Left lung (tissue), 10 donors: ENCODE data around the gene TRIM9. TPM values are rescaled to one million over a fixed set of nuclear protein-coding genes. Genes with fewer than 3 reads are reported as not detected.

ENCODE experiments used
- ATAC-seq: fragments of 200-7000 bp; cut with Tn5 transposase; one replicate; pipeline ENCODE4 v1.9.1; 2020; ENCODE audit warnings: moderate library complexity
- DNase-seq, 4 donors: peaks; one replicate each; pipeline ENCODE4 v3.0.0-alpha.2; 2013 to 2020
- H3K27ac ChIP-seq, 2 donors: fragments of 200-600 bp; sonication (generic) in 1 of 2; one replicate each; pipeline versions ENCODE4 v1.5.0 to v1.8.0; 2020 to 2021
- H3K27me3 ChIP-seq, 2 donors: fragments of 200-600 bp; sonication (generic) in 1 of 2; one replicate each; pipeline versions ENCODE4 v1.5.0 to v1.8.0; 2020 to 2021
- H3K36me3 ChIP-seq, 2 donors: fragments of 200-600 bp; sonication (generic) in 1 of 2; one replicate each; pipeline versions ENCODE4 v1.5.0 to v1.8.0; 2020 to 2021
- H3K4me1 ChIP-seq, 2 donors: fragments of 200-600 bp; one replicate each; pipeline ENCODE4 v1.8.0; 2021
- H3K4me3 ChIP-seq, 2 donors: fragments of 200-600 bp; sonication (generic) in 1 of 2; one replicate each; pipeline versions ENCODE4 v1.5.0 to v1.8.0; 2020 to 2021; ENCODE audit warnings: mild to moderate bottlenecking in 1 of 2
- H3K9me3 ChIP-seq, 2 donors: fragments of 200-600 bp; sonication (generic) in 1 of 2; one replicate each; pipeline versions ENCODE4 v1.5.0 to v1.8.0; 2020 to 2021
- CTCF ChIP-seq, 2 donors: fragments of 200-600 bp; sonication (generic) in 1 of 2; IDR thresholded peaks; one replicate each; pipeline versions ENCODE4 v1.5.0 to v1.8.0; 2021; ENCODE audit warnings: antibody characterized with exemption in 2 of 2
- intact Hi-C, 2 donors: fragments of 100-400 bp; cut with DNase I; formaldehyde crosslinking; loops; one replicate each; pipeline versions ENCODE4 v1.11.2 to v1.14.2; 2022
- polyA plus RNA-seq, 6 donors: library from polyadenylated mRNA; unstranded; fragments of 120-200 nt; gene quantifications; one replicate each; pipeline ENCODE4 v1.2.1, GENCODE V29; 2013; ENCODE audit not compliant: insufficient read length in 6 of 6
- total RNA-seq, 2 donors: library from RNA; stranded (reverse); fragmentation: NEBNext Ultra II Directional; extraction: Animal tissue kit (Norgen Biotek cat#: 25700); gene quantifications; one replicate each; pipeline ENCODE4 v1.2.1, GENCODE V29; 2021
- donor health status: DM: no; HTN: yes; CAD: no.
- donor health status: DM: no; HTN: no; CAD: no.

Gene TRIM9
- total and polyA plus RNA-seq, 8 donors: 0.47 to 1.4 (median 1.0) TPM

- Histone ChIP-seq H3K27ac (no peak overlapping the region), H3K9me3 (no peaks in the 10 kb centered on the region), H3K36me3 (no peaks in the 10 kb centered on the region), H3K27me3 (no peaks in the 10 kb centered on the region), H3K4me3 (no peak overlapping the region), H3K4me1 (no peaks in the 10 kb centered on the region)
- TF ChIP-seq CTCF (IDR thresholded peaks at IDR 0.05): no peak
- intact Hi-C loops: no loop called here
- DNase-seq (no peak), ATAC-seq (no peak)
Measured at GRCh38 chr14:51086044-51086443, 8.9 kb downstream of the TRIM9 start.

GRCh38 chr14:51084962-51085361, 9.9 kb downstream of the TRIM9 start:
- DNase-seq (no peak), ATAC-seq (no peak)
- no peaks in the 10 kb centered on the region for H3K4me1 ChIP-seq
- H3K9me3 ChIP-seq: no peaks in the 10 kb centered on the region
- H3K36me3 ChIP-seq: no peaks in the 10 kb centered on the region
- H3K27ac ChIP-seq: no peak overlapping the region
- H3K27me3 ChIP-seq: no peaks in the 10 kb centered on the region
- TF ChIP-seq CTCF (IDR thresholded peaks at IDR 0.05): no peak
- H3K4me3 ChIP-seq: no peak overlapping the region
- intact Hi-C loops: no loop called here

- Histone ChIP-seq H3K9me3 (no peaks in the 10 kb centered on the region), H3K4me1 (peaks cover 0 to 2% of the 10 kb centered on the region in 2 donors), H3K4me3 (no peak overlapping the region), H3K27me3 (no peaks in the 10 kb centered on the region), H3K27ac (no peak overlapping the region), H3K36me3 (no peaks in the 10 kb centered on the region)
- no peak for TF ChIP-seq CTCF (IDR thresholded peaks at IDR 0.05)
- ATAC-seq (no peak), DNase-seq (no peak)
- intact Hi-C loops: no loop called here
Measured at GRCh38 chr14:51084507-51084906, 10.4 kb downstream of the TRIM9 start.

- DNase-seq: no peak
- H3K27ac ChIP-seq: no peak overlapping the region
- no peak for TF ChIP-seq CTCF (IDR thresholded peaks at IDR 0.05)
- intact Hi-C loops: no loop called here
- H3K9me3 ChIP-seq: no peaks in the 10 kb centered on the region
- H3K4me3 ChIP-seq: no peak overlapping the region
- peak; percentile 34 for ATAC-seq
- H3K4me1 ChIP-seq: peaks cover 4 to 11% of the 10 kb centered on the region in 2 donors
- H3K27me3 ChIP-seq: no peaks in the 10 kb centered on the region
- H3K36me3 ChIP-seq: no peaks in the 10 kb centered on the region
Measured at GRCh38 chr14:51082349-51082748, 12.6 kb downstream of the TRIM9 start.

- Histone ChIP-seq H3K4me3 (no peak overlapping the region), H3K9me3 (no peaks in the 10 kb centered on the region), H3K27ac (no peak overlapping the region), H3K36me3 (no peaks in the 10 kb centered on the region), H3K27me3 (no peaks in the 10 kb centered on the region), H3K4me1 (peaks cover 4 to 11% of the 10 kb centered on the region in 2 donors)
- TF ChIP-seq CTCF (IDR thresholded peaks at IDR 0.05): no peak
- intact Hi-C loops: no loop called here
- ATAC-seq (no peak), DNase-seq (no peak)
Measured at GRCh38 chr14:51081712-51082111, 13.2 kb downstream of the TRIM9 start.
